ENCODE measurements around the gene SWT1.

DNA sequence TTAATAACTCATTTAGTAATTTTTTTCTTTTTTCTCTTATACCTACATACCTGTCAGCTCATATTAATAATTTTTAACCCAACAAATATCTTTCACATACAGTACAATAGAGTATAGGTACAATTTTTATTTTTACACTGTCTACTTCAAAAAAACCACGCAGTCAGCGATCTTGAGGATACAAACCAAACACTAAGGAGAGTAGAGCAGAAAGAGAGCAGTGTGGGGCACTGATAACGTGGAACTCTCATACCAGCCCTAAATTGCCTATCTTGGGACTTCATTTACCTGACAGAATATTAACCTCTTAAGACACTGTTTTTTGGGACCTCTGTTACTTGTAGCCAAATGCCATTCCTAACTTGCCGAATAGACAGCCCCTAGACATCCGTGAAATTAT is 5.8 kb upstream of the SWT1 start:
- TF ChIP-seq GATA2 (IDR thresholded peaks at IDR 0.05; ENCODE audit: low read depth, low read length) = no peak
- no peak for TF ChIP-seq GATA3 (IDR thresholded peaks at IDR 0.05; ENCODE audit: low read depth, low read length)
